NOMO-1 treated with DMSO at 0.1 percent for 48 hours (cell line): ENCODE results near the gene ZNF837.

Experiments used
- DNase-seq: peaks from one replicate; lab custom pipeline; 2025; ENCODE audit not compliant: unreplicated experiment; lab: John Stamatoyannopoulos, UW

Gene ZNF837

GRCh38 chr19:58372311-58373133, 8.3 kb downstream of the ZNF837 start:
- DNase-seq, result no peak

GRCh38 chr19:58368561-58369360, 12.1 kb downstream of the ZNF837 start:
- no peak for DNase-seq

- DNase-seq, result no peak
These were observed 13.0 kb downstream of the ZNF837 start for GRCh38 chr19:58367698-58368454.

GRCh38 chr19:58366585-58367430, 14.0 kb downstream of the ZNF837 start:
- no peak for DNase-seq

- peak; percentile 92 for DNase-seq
These were observed 16.7 kb downstream of the ZNF837 start for GRCh38 chr19:58364146-58364545.

GRCh38 chr19:58362272-58362994, 18.4 kb downstream of the ZNF837 start, which contains the start of gene ZNF497:
Gene ZNF497, minus strand, starts transcription at chr19:58362751. Its CDS starts 5,116 bp downstream, at chr19:58357635.
- peak; percentile 94 for DNase-seq

GRCh38 chr19:58361900-58362271, 18.9 kb downstream of the ZNF837 start:
- peak; percentile 48 for DNase-seq

GRCh38 chr19:58357481-58358145, 23.2 kb downstream of the ZNF837 start:
- no peak for DNase-seq

- DNase-seq, result no peak
These were observed 23.9 kb downstream of the ZNF837 start for GRCh38 chr19:58356766-58357480.

GRCh38 chr19:58355908-58356765, 24.7 kb downstream of the ZNF837 start:
- DNase-seq, result no peak

- DNase-seq, result no peak
These were observed 25.5 kb downstream of the ZNF837 start for GRCh38 chr19:58355215-58355796.

- no peak for DNase-seq
These were observed 26.3 kb downstream of the ZNF837 start for GRCh38 chr19:58354478-58355030.

GRCh38 chr19:58353717-58354477, 26.9 kb downstream of the ZNF837 start:
- DNase-seq, result no peak

- DNase-seq, result no peak
These were observed 27.8 kb downstream of the ZNF837 start, which contains the start of gene A1BG for GRCh38 chr19:58352760-58353671. Gene A1BG, minus strand, starts transcription at chr19:58353492. Its CDS starts 55 bp downstream, at chr19:58353437.
